Upper lobe of left lung (tissue), 4 donors: ENCODE data around the gene CEBPB.

Experiments used
- CTCF ChIP-seq, 6 experiments: fragments of 450-650 bp in 4 of 6; fragments of 200-600 bp in 2 of 6; sonication (generic) in 2 of 6; IDR thresholded peaks; one replicate each; pipeline ENCODE4 v1.5.1; 2016 to 2019; ENCODE audit warnings: antibody characterized with exemption in 6 of 6
- EP300 ChIP-seq, 4 donors: sonication (generic); formaldehyde crosslinking; IDR thresholded peaks; one replicate each; pipeline ENCODE4 v1.5.1; 2017; ENCODE audit warnings: antibody characterized with exemption in 4 of 4, control low read depth in 2 of 4
- POLR2A ChIP-seq, 4 donors: fragments of 450-650 bp; IDR thresholded peaks; one replicate each; pipeline ENCODE4 v1.5.1; 2016 to 2017; ENCODE audit warnings: antibody characterized with exemption in 4 of 4, mild to moderate bottlenecking in 2 of 4
- POLR2AphosphoS5 ChIP-seq, 2 donors: sonication (generic); formaldehyde crosslinking; IDR thresholded peaks; one replicate each; pipeline ENCODE4 v1.5.1; 2017; ENCODE audit warnings: antibody characterized with exemption in 2 of 2

GRCh38 chr20:50185426-50185825 lies 5.2 kb upstream of the CEBPB start:
- no peak for TF ChIP-seq CTCF (IDR thresholded peaks at IDR 0.05)
- no peak for TF ChIP-seq POLR2AphosphoS5 (IDR thresholded peaks at IDR 0.05)
- TF ChIP-seq POLR2A (IDR thresholded peaks at IDR 0.05), result no peak
- no peak for TF ChIP-seq EP300 (IDR thresholded peaks at IDR 0.05)
